Measurements from ENCODE around the gene RAB11B. TPM values are rescaled to one million over a fixed set of nuclear protein-coding genes. Genes with fewer than 3 reads are reported as not detected.
A peak's percentile ranks its signal among the peaks of the same experiment; 100 is the strongest.

Gene RAB11B
- total and polyA plus RNA-seq, 2 of the 13 experiments (the other 11 are each of a cell fraction or from before 2014, with no cell fraction given), result 6.0 to 28.4 TPM

- no peak for TF ChIP-seq ZBTB40 (IDR thresholded peaks at IDR 0.05)
- TF ChIP-seq ZBTB40 (CRISPR knock-in tag; IDR thresholded peaks at IDR 0.05), result no peak
- no peak for TF ChIP-seq THYN1 (CRISPR knock-in tag; IDR thresholded peaks at IDR 0.05; ENCODE audit: borderline replicate concordance, low read depth)
- peak; percentile 61; the same call in 1 of the 2 replicates for TF ChIP-seq HDAC2 (CRISPR knock-in tag; IDR thresholded peaks at IDR 0.05)
- no peak for TF ChIP-seq ZNF605 (CRISPR knock-in tag; IDR thresholded peaks at IDR 0.05)
- TF ChIP-seq ZNF644 (CRISPR knock-in tag; IDR thresholded peaks at IDR 0.05; ENCODE audit: low read depth), result no peak
- no peak for TF ChIP-seq NR2F6 (IDR thresholded peaks at IDR 0.05)
- TF ChIP-seq NR2F6 (CRISPR knock-in tag; IDR thresholded peaks at IDR 0.05), result peak; percentile 78
- TF ChIP-seq PREB (CRISPR knock-in tag; IDR thresholded peaks at IDR 0.05), result no peak
- no peak for TF ChIP-seq ZNF276 (CRISPR knock-in tag; IDR thresholded peaks at IDR 0.05; ENCODE audit: low read depth)
- TF ChIP-seq ZIK1 (CRISPR knock-in tag; IDR thresholded peaks at IDR 0.05; ENCODE audit: borderline replicate concordance, low read depth), result no peak
- TF ChIP-seq ZBTB49 (CRISPR knock-in tag; IDR thresholded peaks at IDR 0.05; ENCODE audit: borderline replicate concordance), result no peak
- TF ChIP-seq CREB1 (IDR thresholded peaks at IDR 0.05), result no peak
- TF ChIP-seq CREB1 (CRISPR knock-in tag; IDR thresholded peaks at IDR 0.05), result no peak
- TF ChIP-seq ZNF230 (CRISPR knock-in tag; IDR thresholded peaks at IDR 0.05), result no peak
Measured at GRCh38 chr19:8361921-8362793, 28.0 kb upstream of the RAB11B start (continued).
